HCT116 (cell line): ENCODE data around the gene ACAT2. TPM values are rescaled to one million over a fixed set of nuclear protein-coding genes. Genes with fewer than 3 reads are reported as not detected.
"Not testable (repeated sequence)": the region's sequence is repeated elsewhere in the genome, so short reads cannot be mapped to it uniquely, and the experiment has no call there.

Experiments
- ATAC-seq: fragments of 200-7000 bp; cut with Tn5 transposase; 2 replicates; pipeline ENCODE4 v1.9.1; 2020; ENCODE audit warnings: mild to moderate bottlenecking, moderate library complexity
- BruUV-seq: library from RNA; stranded (reverse); fragments of 400-500 nt; replicated peaks from 2 replicates; lab custom pipeline; 2021; lab: Mats Ljungman, UMichigan
- CTCF ChIA-PET: fragments of 300-600 bp; sonication (Branson Sonifier 250); formaldehyde crosslinking; loops from one replicate; lab custom pipeline; 2021; ENCODE audit warnings: antibody characterized with exemption; lab: Charles Lee
- POLR2A ChIA-PET: fragments of 300-600, 350-600 bp; sonication (Branson Sonifier 250); formaldehyde crosslinking; loops from one replicate; lab custom pipeline; 2021; ENCODE audit warnings: antibody characterized with exemption; lab: Charles Lee
- RAD21 ChIA-PET, 2 experiments: fragments of 300-600 bp; sonication (Branson Sonifier 250); formaldehyde crosslinking; loops; one replicate each; lab custom pipeline; 2023; ENCODE audit warnings: low total read pairs in 2 of 2; ENCODE audit not compliant: uncharacterized antibody in 2 of 2, unreplicated experiment in 2 of 2, low non-redundant PET in 1 of 2; lab: Charles Lee
- DNase-seq: peaks from one replicate; pipeline ENCODE4 v3.0.0-alpha.2; 2010; ENCODE audit warnings: low read depth, low spot score
- H2AFZ ChIP-seq: fragments of 200-600 bp; shearing (Covaris generic), sonication (generic); 2 replicates; pipeline ENCODE4 v1.6.1; 2017; ENCODE audit warnings: low read depth, mixed run types, mixed read lengths, antibody characterized with exemption, low read length; ENCODE audit not compliant: poor library complexity, severe bottlenecking
- H3K27ac ChIP-seq: 2 replicates; pipeline ENCODE4 v1.5.1; 2012; ENCODE audit warnings: low read depth, low read length
- H3K27me3 ChIP-seq: fragments of 200-600 bp; sonication (generic); 2 replicates; pipeline ENCODE4 v1.6.1; 2016; ENCODE audit warnings: mixed run types, low read length, mixed read lengths; ENCODE audit not compliant: insufficient read depth
- H3K36me3 ChIP-seq, 2 experiments: fragments of 200-500 bp in 1 of 2; fragments of 200-600 bp in 1 of 2; sonication (Bioruptor generic) in 1 of 2; sonication (generic) in 1 of 2; 2 replicates each; pipeline versions ENCODE4 v1.5.1 to v1.6.1; 2014 to 2016; ENCODE audit warnings: low read length in 2 of 2, inconsistent platforms in 1 of 2, mixed read lengths in 1 of 2, mixed run types in 1 of 2; ENCODE audit not compliant: insufficient read depth in 2 of 2, control insufficient read depth in 1 of 2
- H3K4me1 ChIP-seq, 2 experiments: fragments of 200-600 bp in 1 of 2; sonication (generic) in 1 of 2; 2 replicates each; pipeline versions ENCODE4 v1.5.1 to v1.6.1; 2012 to 2017; ENCODE audit warnings: low read length in 2 of 2, inconsistent platforms in 1 of 2, mild to moderate bottlenecking in 1 of 2, mixed read lengths in 1 of 2, mixed run types in 1 of 2, moderate library complexity in 1 of 2; ENCODE audit not compliant: insufficient read depth in 2 of 2, control insufficient read depth in 1 of 2
- H3K4me2 ChIP-seq: fragments of 200-600 bp; sonication (generic); 2 replicates; pipeline ENCODE4 v1.6.1; 2017; ENCODE audit warnings: mixed run types, low read length, mixed read lengths
- H3K4me3 ChIP-seq, 2 experiments: fragments of 200-600 bp in 1 of 2; sonication (generic) in 1 of 2; replicated peaks in 1 of 2; 2 replicates each; pipeline ENCODE4 v1.5.1; 2011 to 2016; ENCODE audit warnings: low read length in 2 of 2, control low read depth in 1 of 2, low read depth in 1 of 2, mild to moderate bottlenecking in 1 of 2, mixed read lengths in 1 of 2, mixed run types in 1 of 2
- H3K79me2 ChIP-seq: fragments of 200-600 bp; sonication (generic); 2 replicates; pipeline ENCODE4 v1.6.1; 2017; ENCODE audit warnings: mild to moderate bottlenecking, mixed run types, low read length, moderate library complexity, mixed read lengths; ENCODE audit not compliant: insufficient read depth
- H3K9ac ChIP-seq: fragments of 200-600 bp; sonication (generic); 2 replicates; pipeline ENCODE4 v1.6.1; 2016; ENCODE audit warnings: low read length, mixed read lengths
- H3K9me2 ChIP-seq: fragments of 200-600 bp; sonication (generic), shearing (Covaris generic); 2 replicates; pipeline ENCODE4 v1.6.1; 2017; ENCODE audit warnings: mixed run types, mild to moderate bottlenecking, moderate library complexity; ENCODE audit not compliant: insufficient read depth
- H3K9me3 ChIP-seq, 2 experiments: fragments of 200-500 bp in 1 of 2; fragments of 200-600 bp in 1 of 2; sonication (Bioruptor generic) in 1 of 2; sonication (generic) in 1 of 2; 2 replicates each; pipeline ENCODE4 v1.6.1; 2014 to 2017; ENCODE audit warnings: low read length in 2 of 2, mixed read lengths in 2 of 2, inconsistent platforms in 1 of 2, low read depth in 1 of 2, mild to moderate bottlenecking in 1 of 2, mixed run types in 1 of 2, moderate library complexity in 1 of 2; ENCODE audit not compliant: control insufficient read depth in 1 of 2, insufficient read depth in 1 of 2
- H4K20me1 ChIP-seq: fragments of 200-600 bp; sonication (generic), shearing (Covaris generic); 2 replicates; pipeline ENCODE4 v1.6.1; 2017; ENCODE audit warnings: mixed run types, mild to moderate bottlenecking, moderate library complexity; ENCODE audit not compliant: insufficient read depth
- ATF3 ChIP-seq: IDR thresholded peaks from 2 replicates; pipeline ENCODE4 v1.6.1; 2012
- CEBPB ChIP-seq: IDR thresholded peaks from 2 replicates; pipeline ENCODE4 v1.6.1; 2012; ENCODE audit warnings: low read depth
- CTCF ChIP-seq, 3 experiments: fragments of 200-600 bp in 1 of 3; sonication (generic) in 1 of 3; IDR thresholded peaks in 2 of 3; conservative IDR thresholded peaks in 1 of 3; 2 replicates each; pipeline ENCODE4 v1.5.1; 2012 to 2017; ENCODE audit warnings: low read depth in 2 of 3, low read length in 2 of 3, antibody characterized with exemption in 1 of 3, borderline replicate concordance in 1 of 3, control low read depth in 1 of 3, mild to moderate bottlenecking in 1 of 3, mixed read lengths in 1 of 3, mixed run types in 1 of 3, moderate library complexity in 1 of 3; ENCODE audit not compliant: insufficient read depth in 1 of 3
- EGR1 ChIP-seq: IDR thresholded peaks from 2 replicates; pipeline ENCODE4 v1.6.1; 2012; ENCODE audit warnings: low read depth
- EZH2phosphoT487 ChIP-seq: fragments of 200-600 bp; IDR thresholded peaks from 2 replicates; pipeline ENCODE4 v1.6.1; 2018; ENCODE audit warnings: antibody characterized with exemption, borderline replicate concordance
- FOSL1 ChIP-seq: IDR thresholded peaks from 2 replicates; pipeline ENCODE4 v1.6.1; 2012; ENCODE audit warnings: low read depth
- POLR2A ChIP-seq: IDR thresholded peaks from 2 replicates; pipeline ENCODE4 v1.7.0; 2011; ENCODE audit warnings: borderline replicate concordance; ENCODE audit not compliant: insufficient read depth, insufficient read length; ENCODE audit errors: extremely low read depth
- SP1 ChIP-seq: IDR thresholded peaks from 2 replicates; pipeline ENCODE4 v1.6.1; 2012; ENCODE audit warnings: low read depth
- SRF ChIP-seq: IDR thresholded peaks from 2 replicates; pipeline ENCODE4 v1.6.1; 2012; ENCODE audit warnings: low read depth
- TCF7L2 ChIP-seq: IDR thresholded peaks from 2 replicates; pipeline ENCODE4 v1.7.0; 2011; ENCODE audit warnings: borderline replicate concordance, inconsistent platforms; ENCODE audit not compliant: insufficient read depth, insufficient read length; ENCODE audit errors: extremely low read depth
- ZNF274 ChIP-seq: fragments of 200-500 bp; sonication (Bioruptor generic); IDR thresholded peaks from 2 replicates; pipeline ENCODE4 v1.6.1; 2014; ENCODE audit warnings: mild to moderate bottlenecking, low read depth, low read length, inconsistent platforms
- intact Hi-C: fragments of 100-400 bp; cut with micrococcal nuclease; formaldehyde crosslinking; loops from 2 replicates; pipeline ENCODE4 v1.10.0; 2022
- total RNA-seq: library from RNA; stranded (reverse); gene quantifications from one replicate; pipeline ENCODE4 v1.2.1, GENCODE V29; 2021; ENCODE audit not compliant: unreplicated experiment
- TF ChIP-seq, protein P1 (sequence below): IDR thresholded peaks from 2 replicates; pipeline ENCODE4 v1.6.1; 2012

The ACAT2 gene
- total RNA-seq, 1 experiment from 2014 or later, result 41.6 TPM

- DNase-seq, RAD21 ChIA-PET, H3K36me3 ChIP-seq, H3K27ac ChIP-seq, CTCF ChIA-PET, H4K20me1 ChIP-seq, H3K27me3 ChIP-seq, H3K4me3 ChIP-seq, H3K9ac ChIP-seq, H3K4me2 ChIP-seq, H3K9me2 ChIP-seq, H3K9me3 ChIP-seq, BruUV-seq, ATAC-seq, H2AFZ ChIP-seq: not testable (repeated sequence)
- Histone ChIP-seq H3K4me1 (peaks cover 5 to 11% of the 10 kb centered on the region in 2 experiments; a peak in 3 of 4 replicates), H3K79me2 (peaks cover 46% of the 10 kb centered on the region)
- POLR2A ChIA-PET, result interaction anchor here (1.4 kb wide), 1 partner anchor 67 kb away, joined by 3 read pairs; the partner anchor contains the start of gene TCP1
- intact Hi-C loops, result loop anchor here (2.0 to 10.0 kb wide), 2 partner anchors 131 to 733 kb away; no protein-coding TSS in a partner anchor
Measured at GRCh38 chr6:159721981-159722380, 39.9 kb upstream of the ACAT2 start.

DNA sequence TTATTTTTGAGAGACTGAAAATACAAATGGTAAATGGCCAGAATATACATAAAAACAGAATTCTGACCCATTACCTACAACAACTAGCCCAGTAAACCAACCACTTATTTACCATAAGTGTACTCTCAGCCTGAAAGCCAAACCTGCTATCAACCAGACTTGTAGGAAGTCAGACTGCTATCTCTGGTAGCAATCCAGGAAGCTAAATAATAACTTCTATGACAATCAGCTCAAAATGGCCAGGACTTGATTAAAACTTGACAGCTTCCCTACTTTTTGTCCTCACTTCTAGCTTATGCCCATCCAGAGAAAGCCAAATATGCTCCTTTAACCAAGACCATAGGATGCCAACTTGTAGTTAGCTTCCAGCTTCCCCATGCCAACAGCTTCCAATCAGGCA lies 39.2 kb upstream of the ACAT2 start:
- Histone ChIP-seq H3K79me2 (peaks cover 49% of the 10 kb centered on the region), H3K27ac (no peak overlapping the region), H3K9ac (no peak overlapping the region), H3K36me3 (no peaks in the 10 kb centered on the region), H3K4me3 (no peak overlapping the region), H3K9me3 (no peaks in the 10 kb centered on the region), H3K9me2 (no peaks in the 10 kb centered on the region), H3K4me1 (peaks cover 5 to 11% of the 10 kb centered on the region in 2 experiments; a peak in 3 of 4 replicates), H3K27me3 (no peaks in the 10 kb centered on the region), H2AFZ (no peak overlapping the region)
- DNase-seq (no peak), ATAC-seq (no peak)
- ChIA-PET CTCF (interaction anchor here (0.6 kb wide), 1 partner anchor 160 kb away, joined by 6 read pairs; no protein-coding TSS in a partner anchor), POLR2A (interaction anchor here (1.4 kb wide), 1 partner anchor 67 kb away, joined by 3 read pairs; the partner anchor contains the start of gene TCP1)
- intact Hi-C loops, result loop anchor here (10.0 kb wide), 1 partner anchor 732 kb away; no protein-coding TSS in a partner anchor
- TF ChIP-seq ATF3 (no peak), FOSL1 (no peak), CEBPB (no peak), SP1 (no peak), EGR1 (no peak), EZH2phosphoT487 (no peak), TCF7L2 (no peak), SRF (no peak), CTCF (IDR thresholded peaks at IDR 0.05 in 2 of 3, conservative IDR thresholded peaks at IDR 0.05 in 1 of 3; ENCODE audit: borderline replicate concordance in 1 of 3, insufficient read depth in 1 of 3, low read depth in 2 of 3, low read length in 2 of 3) (no peak), POLR2A (no peak), ZNF274 (no peak)
- TF ChIP-seq, protein P1, sequence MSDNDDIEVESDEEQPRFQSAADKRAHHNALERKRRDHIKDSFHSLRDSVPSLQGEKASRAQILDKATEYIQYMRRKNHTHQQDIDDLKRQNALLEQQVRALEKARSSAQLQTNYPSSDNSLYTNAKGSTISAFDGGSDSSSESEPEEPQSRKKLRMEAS, result no peak
- TF ChIP-seq, all 23 proteins: peak for 0
- Histone ChIP-seq H4K20me1 (no peaks in the 10 kb centered on the region), H3K4me2 (no peak overlapping the region)
- no TSS peak for BruUV-seq
- RAD21 ChIA-PET, result no interaction called here
